T-helper 22 cell (primary cell): ENCODE data around the gene ZNF575.

Experiments used
- DNase-seq: peaks from one replicate; pipeline ENCODE4 v3.0.0-alpha.2; 2020; ENCODE audit warnings: low read depth

Gene ZNF575

DNA sequence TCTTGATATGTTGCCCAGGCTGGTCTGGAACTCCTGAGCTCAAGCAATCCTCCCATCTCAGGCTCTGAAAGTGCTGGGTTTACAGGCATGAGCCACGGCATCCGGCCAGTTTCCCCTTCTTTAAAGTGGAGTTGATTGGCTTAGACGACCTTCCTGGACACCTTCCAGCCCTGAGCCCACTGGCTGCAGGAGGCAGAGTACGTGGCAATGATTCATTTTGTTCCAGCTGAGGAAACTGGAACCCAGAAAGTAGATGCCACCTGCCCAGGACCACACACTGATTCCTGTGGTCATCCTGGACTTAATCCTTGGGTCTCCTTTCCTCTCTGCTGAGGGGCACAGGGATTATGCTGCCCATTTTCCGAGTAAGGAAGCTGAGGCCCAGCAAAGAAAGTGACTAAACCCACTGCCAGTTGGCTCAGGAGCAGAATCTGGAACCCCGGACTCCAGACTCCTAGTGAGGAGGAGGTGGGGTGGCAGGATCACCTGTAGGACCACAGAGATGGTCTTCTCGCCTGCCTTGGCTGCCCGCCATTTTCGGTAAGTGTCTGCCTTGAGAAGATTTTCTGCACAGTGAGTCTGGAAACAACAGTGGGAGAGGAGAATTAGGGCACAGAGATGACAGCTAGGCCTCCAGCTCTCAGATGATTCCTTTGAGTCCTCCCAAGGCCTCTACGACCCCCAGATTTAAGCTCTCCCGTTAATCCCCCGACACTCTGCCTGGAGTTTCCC, 41.6 kb downstream of the ZNF575 start:
- no peak for DNase-seq

DNA sequence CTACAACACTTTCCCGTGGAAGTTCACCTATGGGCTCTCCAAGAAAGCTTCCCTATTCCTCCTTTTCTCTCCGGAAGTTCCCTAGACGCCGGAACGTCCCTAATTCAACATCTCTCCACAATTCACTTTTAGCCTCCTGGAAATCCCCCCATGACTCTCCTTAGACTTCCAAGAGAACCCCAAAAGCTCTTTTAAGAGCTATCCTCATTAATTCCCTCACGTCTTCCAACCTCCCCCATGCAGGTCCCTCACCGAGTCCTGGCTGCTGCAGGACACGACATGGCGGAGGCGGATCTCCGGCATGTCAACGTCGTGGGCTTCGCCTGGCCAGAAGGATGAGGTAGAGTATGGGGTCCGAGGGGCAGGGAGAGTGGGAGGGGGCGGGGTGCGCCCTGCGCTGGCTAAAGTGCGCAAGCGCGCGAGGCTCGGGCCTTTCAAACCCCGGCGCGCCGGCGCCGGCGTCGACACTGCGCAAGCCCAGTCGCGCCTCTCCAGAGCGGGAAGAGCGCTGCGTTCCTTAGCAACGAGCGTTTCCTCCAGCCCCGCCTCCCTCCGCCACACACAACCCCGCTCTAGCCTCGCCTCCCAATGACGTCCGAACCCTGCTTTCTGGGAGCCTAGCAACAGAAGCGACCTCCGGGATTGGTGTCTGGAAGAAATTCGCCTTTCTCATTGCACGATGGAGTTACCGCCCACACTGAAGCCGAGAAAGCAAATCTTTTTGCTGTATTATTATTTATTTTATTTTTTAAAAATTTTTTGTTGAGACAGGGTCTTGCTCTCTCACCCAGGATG, 42.4 kb downstream of the ZNF575 start, which contains the start of the genes PINLYP and XRCC1:
Gene PINLYP, plus strand, starts transcription at position 646 of the 795 bp plus-strand sequence. CDS start 1,391 bp downstream, outside the sequence.
Gene XRCC1, minus strand, starts transcription at position 372 of the 795 bp plus-strand sequence. Its CDS starts 69 bp downstream, at position 303.
- peak; percentile 98 for DNase-seq

DNA sequence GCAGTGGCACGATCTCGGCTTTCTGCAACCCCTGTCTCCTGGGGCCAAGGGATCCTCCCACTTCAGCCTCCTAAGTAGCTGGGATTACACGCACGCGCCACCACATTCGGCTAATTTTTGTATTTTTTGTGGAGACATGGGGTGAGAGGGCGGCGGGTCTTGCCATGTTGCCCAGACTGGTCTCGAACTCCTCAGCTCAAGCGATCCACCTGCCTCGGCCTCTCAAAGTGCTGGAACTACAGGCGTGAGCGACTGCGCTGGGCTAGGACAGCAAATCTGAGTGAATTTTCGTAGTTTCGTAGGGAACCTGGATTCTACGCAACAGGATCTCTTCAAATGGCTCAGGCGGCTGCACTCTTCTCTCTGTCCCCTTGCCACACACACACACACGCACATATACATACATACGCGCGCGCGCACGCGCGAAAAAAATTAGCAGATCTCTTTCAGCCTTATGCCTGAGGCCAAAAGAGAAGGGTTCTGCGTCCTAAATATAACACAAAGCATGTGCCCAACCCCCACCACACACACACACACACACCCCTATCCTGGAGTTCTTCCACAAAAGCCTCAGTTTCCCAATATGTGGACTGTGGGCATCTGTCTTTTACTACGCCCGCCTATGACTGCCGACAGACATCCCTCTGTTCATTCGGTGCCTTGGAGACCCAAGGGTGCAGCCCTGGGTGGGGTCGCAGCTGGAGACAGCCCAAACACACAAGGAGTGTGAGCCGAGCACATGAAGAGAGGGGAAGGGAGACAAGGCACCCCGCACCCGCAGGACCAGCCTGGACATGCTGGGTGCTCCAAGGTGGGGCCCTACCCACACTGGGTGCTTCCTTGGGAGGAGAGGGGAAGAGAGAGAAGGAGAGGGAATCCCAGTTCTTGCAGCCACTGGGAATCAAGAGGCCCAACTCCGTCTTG, 43.2 kb downstream of the ZNF575 start:
- no peak for DNase-seq

DNA sequence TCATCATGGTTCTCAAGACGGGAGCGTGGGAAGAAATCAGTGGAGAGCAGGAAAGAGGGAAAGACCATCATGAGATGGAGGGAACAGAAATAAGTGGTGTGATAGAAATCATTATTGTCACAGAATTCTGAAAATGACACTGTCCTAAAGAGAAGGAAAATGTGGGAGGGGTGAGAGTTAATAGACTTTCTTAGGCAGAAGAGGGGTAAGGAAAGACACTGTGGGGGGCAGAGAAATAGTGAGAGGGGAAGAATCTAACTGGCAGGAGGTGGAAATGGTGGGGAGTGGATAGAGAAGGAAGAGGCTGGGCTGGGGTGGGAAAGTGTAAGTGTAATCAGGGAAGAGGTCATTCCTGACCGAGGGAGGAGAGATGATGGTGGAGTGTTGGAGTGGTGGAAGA, 45.8 kb downstream of the ZNF575 start:
- no peak for DNase-seq

DNA sequence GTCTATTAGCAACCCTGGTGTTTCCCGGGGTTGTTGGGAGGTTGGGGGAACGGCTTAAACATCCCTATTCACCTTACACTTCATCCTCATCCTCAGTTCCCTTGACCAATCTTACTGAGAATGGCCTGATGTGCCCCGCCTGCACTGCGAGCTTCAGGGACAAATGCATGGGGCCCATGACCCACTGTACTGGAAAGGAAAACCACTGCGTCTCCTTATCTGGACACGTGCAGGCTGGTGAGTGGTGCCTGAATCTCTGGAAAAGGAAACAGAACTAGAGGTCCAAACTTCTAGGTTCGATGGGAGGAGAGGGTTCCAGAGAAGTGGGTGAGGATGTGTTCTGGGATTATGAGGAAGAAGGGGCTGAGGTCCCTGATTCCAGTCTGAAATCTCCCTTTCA, 48.5 kb downstream of the ZNF575 start:
- DNase-seq, result no peak

DNA sequence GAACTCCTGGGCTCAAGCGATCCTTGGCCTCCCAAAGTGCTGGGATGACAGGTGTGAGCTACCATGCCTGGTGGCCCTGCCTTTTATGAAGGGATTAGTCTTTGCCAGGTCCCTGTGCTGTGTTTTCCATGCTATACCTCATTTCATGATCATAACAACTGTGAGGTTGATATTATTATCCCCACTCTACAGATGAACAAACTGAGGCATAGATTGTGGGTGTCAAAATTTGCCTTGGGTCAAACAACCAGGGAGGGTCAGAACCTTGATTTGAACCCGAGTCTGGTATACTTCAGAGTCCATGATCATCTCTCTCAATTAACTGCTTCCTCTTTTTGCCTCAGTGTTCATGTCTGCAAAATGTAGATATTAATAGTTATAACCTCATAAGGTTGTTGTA, 49.5 kb downstream of the ZNF575 start:
- no peak for DNase-seq

DNA sequence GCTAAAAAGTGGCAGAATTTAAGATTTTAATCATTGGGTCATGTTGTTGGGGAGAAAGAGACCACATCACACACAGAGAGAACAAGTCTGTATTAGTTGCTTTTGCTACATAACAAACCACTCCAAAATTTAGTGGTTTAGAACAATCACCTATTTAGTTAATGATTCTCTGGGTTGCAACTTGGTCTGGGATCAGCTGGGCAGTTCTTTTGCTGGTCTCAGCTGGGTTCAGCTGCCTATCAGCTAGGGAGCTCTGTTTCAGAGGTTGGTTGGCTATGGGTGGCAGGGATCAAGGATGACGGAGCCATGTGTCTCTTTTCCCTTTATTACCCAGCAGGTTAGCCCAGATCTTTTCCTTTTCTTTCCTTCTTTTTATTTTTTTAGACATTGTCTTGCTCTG, 51.5 kb downstream of the ZNF575 start:
- DNase-seq, result no peak
